Dendritic cell treated with granulocyte-macrophage colony-stimulating factor and Interleukin-4, amounts not matched to agents 40 ng/mL and 50 ng/mL, for 4 days (primary cell): ENCODE measurements around the gene SLC7A4.

Experiments used
- H3K27ac Mint-ChIP-seq: one replicate; pipeline ENCODE4 v1.8.0; 2022; ENCODE audit warnings: mild to moderate bottlenecking, mixed read lengths
- H3K27me3 Mint-ChIP-seq: one replicate; pipeline ENCODE4 v1.8.0; 2022; ENCODE audit warnings: mild to moderate bottlenecking, mixed read lengths
- H3K36me3 Mint-ChIP-seq: one replicate; pipeline ENCODE4 v1.8.0; 2022; ENCODE audit warnings: low read depth, mixed read lengths
- H3K4me1 Mint-ChIP-seq: one replicate; pipeline ENCODE4 v1.8.0; 2022; ENCODE audit warnings: low read depth, mixed read lengths
- H3K4me3 Mint-ChIP-seq: one replicate; pipeline ENCODE4 v1.8.0; 2022; ENCODE audit warnings: mild to moderate bottlenecking, moderate library complexity, mixed read lengths
- H3K9me3 Mint-ChIP-seq: one replicate; pipeline ENCODE4 v1.8.0; 2022; ENCODE audit warnings: mixed read lengths
- intact Hi-C: fragments of 100-400 bp; cut with micrococcal nuclease; formaldehyde crosslinking; loops from one replicate; pipeline ENCODE4 v1.15.0; 2022

The SLC7A4 gene

DNA sequence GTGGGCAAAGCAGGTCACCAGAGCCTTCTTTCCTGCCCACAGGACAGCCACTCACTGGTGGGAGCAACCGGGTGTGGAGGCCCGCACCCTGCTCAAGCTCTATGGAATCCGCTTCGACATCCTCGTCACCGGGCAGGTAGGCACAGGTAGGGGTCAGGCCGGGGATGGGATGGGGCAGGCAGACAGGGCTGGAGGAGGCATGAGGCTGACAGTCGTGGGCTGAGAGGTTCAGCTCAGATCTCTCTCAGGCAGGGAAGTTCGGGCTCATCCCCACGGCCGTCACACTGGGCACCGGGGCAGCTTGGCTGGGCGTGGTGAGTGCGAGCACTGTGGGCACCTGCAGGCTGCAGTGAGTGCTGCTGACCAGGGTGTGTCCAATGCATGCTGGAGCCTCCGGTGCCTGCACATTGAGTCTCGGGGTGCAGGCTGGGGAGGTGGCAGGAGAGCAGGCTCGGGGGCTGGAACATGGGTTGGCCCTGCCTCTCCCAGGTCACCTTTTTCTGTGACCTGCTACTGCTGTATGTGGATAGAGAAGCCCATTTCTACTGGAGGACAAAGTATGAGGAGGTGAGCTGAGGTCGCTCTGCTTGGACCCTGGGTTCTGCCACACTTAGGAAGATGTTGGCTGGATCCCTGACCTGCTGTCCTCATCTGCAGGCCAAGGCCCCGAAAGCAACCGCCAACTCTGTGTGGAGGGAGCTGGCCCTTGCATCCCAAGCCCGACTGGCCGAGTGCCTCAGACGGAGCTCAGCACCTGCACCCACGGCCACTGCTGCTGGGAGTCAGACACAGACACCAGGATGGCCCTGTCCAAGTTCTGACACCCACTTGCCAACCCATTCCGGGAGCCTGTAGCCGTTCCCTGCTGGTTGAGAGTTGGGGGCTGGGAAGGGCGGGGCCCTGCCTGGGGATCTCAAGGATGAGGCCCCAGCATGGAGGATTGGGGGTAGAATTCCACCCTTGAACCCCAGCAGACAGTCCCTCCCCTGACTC is 6.3 kb downstream of the SLC7A4 start:
- Mint-ChIP-seq H3K4me1 (no peaks in the 10 kb centered on the region), H3K27me3 (peaks cover 18% of the 10 kb centered on the region), H3K4me3 (no peak overlapping the region), H3K27ac (no peak overlapping the region), H3K36me3 (no peaks in the 10 kb centered on the region), H3K9me3 (no peaks in the 10 kb centered on the region)
- intact Hi-C loops, result no loop called here

DNA sequence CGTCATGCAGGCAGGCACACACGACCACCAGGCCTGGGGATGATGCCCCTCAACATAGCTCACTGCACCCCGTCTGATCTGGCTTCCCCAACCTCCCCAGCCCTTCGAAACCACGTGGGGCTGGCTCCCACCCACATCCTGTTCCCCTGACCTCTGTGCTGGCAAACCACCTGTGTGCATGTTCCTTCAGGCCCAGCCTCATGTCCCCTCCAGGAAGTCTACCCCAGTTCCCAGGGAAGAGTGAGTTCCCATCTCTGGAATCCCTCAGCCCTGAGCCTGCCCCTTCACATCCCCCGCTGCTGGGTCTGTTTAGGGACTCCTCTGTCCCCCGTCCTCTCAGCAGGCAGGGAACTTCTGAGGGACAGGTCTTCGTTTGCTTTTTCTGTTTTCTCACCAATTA is 7.1 kb downstream of the SLC7A4 start:
- Mint-ChIP-seq H3K4me3 (no peak overlapping the region), H3K36me3 (no peaks in the 10 kb centered on the region), H3K27ac (no peak overlapping the region), H3K9me3 (no peaks in the 10 kb centered on the region), H3K27me3 (peaks cover 13% of the 10 kb centered on the region), H3K4me1 (no peaks in the 10 kb centered on the region)
- intact Hi-C loops, result no loop called here

DNA sequence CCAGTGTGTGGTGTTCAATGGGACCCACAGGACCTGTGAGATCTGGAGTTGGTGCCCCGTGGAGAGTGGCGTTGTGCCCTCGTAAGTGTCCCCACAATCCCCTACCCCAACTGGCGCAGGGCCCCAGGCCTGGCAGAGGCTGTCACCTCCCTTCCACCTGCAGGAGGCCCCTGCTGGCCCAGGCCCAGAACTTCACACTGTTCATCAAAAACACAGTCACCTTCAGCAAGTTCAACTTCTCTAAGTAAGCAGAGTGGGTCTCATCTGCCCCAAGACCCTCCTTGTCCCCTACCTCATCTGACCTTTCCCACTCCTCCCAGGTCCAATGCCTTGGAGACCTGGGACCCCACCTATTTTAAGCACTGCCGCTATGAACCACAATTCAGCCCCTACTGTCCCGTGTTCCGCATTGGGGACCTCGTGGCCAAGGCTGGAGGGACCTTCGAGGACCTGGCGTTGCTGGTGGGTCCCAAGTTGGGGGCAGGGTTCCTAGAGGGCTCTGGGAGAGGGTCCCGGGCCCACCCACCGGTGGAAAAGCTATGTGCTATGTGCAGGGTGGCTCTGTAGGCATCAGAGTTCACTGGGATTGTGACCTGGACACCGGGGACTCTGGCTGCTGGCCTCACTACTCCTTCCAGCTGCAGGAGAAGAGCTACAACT is 9.3 kb downstream of the SLC7A4 start:
- Mint-ChIP-seq H3K36me3 (no peaks in the 10 kb centered on the region), H3K4me3 (no peak overlapping the region), H3K4me1 (no peaks in the 10 kb centered on the region), H3K9me3 (no peaks in the 10 kb centered on the region), H3K27me3 (peaks cover 19% of the 10 kb centered on the region), H3K27ac (peak overlapping the region; percentile 7)
- intact Hi-C loops, result no loop called here

DNA sequence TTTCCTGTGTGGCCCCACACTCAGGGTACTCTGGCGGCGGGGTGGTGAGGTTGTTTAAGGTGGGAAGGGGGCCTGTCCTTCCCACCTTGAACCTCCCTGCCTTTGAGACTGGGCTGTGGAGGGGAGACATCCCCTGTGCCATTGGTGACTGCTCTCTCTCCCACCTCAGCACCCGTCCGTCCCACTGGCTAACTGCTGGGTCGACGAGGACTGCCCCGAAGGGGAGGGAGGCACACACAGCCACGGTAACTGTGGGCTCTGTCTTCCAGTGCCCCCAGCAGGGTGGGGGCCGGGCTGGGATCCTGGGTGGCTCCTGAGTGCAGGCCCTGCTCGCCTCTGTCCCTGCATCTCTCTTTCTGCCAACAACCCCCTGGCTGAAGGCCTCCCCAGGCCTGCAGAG is 9.9 kb downstream of the SLC7A4 start:
- Mint-ChIP-seq H3K27me3 (peaks cover 21% of the 10 kb centered on the region), H3K36me3 (no peaks in the 10 kb centered on the region), H3K4me1 (no peaks in the 10 kb centered on the region), H3K27ac (peak overlapping the region; percentile 7), H3K9me3 (no peaks in the 10 kb centered on the region), H3K4me3 (no peak overlapping the region)
- intact Hi-C loops, result no loop called here

DNA sequence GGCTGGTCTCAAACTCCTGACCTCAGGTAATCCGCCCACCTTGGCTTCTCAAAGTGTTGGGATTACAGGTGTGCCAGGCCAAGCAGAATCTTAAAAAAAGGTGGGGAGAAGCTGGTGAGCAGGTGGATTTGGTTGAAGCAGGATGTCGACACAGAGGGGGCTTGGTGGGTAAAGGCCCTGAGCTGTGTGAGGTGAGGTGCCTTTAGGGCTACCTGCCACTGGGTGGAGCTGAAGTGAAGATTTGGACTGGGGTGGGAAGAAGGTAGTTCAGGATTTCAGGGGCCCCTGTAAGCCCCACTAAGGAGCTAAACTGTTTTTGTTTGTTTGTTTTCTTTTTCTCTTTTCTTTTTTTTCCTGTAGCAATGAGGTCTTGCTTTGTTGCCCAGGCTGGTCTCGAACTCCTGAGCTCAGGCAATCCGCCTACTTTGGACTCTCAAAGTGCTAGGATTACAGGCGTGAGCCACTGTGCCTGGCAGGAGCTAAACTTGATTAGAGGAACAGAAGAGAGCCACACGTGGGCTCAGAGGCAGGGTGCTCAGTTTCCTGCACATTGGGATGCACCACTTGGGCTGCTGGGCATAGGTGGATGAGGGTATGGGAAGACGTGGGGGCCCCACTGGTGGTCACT is 11.4 kb downstream of the SLC7A4 start:
- Mint-ChIP-seq H3K27ac (no peak overlapping the region), H3K27me3 (peaks cover 34% of the 10 kb centered on the region), H3K9me3 (no peaks in the 10 kb centered on the region), H3K36me3 (no peaks in the 10 kb centered on the region), H3K4me3 (no peak overlapping the region), H3K4me1 (no peaks in the 10 kb centered on the region)
- intact Hi-C loops, result no loop called here

DNA sequence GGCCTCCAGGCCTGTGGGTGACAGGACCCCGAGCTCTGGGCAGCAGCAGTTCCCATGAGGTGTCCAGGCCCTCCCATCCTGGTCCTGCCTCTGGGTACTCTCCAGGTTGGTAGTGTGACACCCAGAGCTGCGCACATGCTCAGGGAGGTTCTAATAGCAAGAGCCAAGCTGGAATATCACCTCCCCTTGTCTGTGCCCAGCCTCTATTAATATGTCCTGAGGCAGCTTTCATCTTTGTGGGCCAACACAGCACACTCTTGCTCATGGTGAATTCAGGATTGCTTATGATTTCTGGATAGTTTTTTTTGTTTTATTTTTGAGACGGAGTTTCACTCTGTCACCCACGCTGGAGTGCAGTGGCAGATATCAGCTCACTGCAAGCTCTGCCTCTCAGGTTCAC is 14.0 kb downstream of the SLC7A4 start:
- Mint-ChIP-seq H3K27ac (no peak overlapping the region), H3K4me1 (peaks cover 18% of the 10 kb centered on the region), H3K36me3 (no peaks in the 10 kb centered on the region), H3K9me3 (no peaks in the 10 kb centered on the region), H3K27me3 (peaks cover 51% of the 10 kb centered on the region), H3K4me3 (no peak overlapping the region)
- intact Hi-C loops, result no loop called here

DNA sequence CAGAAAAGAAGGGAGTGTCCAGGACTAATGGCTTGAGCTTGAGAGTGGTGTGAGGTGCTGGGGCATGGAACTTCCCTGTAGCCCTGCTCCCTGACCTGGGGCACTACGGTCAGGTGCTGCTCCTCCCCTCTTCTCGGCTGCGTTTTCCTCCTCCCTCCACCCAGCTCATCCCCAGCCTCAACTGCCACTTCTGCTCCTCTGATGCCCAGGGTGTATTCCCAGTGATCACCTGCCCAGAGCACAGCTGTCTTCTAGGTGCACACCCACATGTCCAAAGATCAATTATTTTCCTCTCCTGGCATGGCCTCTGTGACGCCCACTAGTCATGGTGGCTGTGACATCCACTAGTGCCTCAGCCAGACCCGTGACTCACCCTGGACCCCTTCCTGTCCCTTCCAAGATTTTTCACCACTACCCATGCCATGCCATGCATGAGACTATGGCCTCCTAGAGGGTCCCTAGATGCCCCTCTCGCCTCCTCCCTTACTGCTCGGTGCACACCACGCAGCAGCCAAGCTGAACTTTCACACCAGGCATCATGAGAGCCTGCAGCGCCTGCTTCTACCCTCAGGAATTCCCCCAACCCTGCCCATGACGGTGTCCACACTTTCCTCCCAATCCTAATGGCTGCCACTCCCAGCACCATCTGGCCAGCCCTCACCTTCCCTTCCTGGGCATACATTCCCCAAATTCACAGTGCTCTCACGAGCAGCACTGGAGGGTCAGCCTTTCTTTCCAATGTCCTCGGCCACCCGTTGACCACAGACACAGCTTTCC is 15.5 kb downstream of the SLC7A4 start:
- no peak overlapping the region for H3K27ac Mint-ChIP-seq
- H3K4me1 Mint-ChIP-seq, result peaks cover 18% of the 10 kb centered on the region
- no peak overlapping the region for H3K4me3 Mint-ChIP-seq
- no peaks in the 10 kb centered on the region for H3K36me3 Mint-ChIP-seq
- peaks cover 52% of the 10 kb centered on the region for H3K27me3 Mint-ChIP-seq
- intact Hi-C loops, result no loop called here
- no peaks in the 10 kb centered on the region for H3K9me3 Mint-ChIP-seq

DNA sequence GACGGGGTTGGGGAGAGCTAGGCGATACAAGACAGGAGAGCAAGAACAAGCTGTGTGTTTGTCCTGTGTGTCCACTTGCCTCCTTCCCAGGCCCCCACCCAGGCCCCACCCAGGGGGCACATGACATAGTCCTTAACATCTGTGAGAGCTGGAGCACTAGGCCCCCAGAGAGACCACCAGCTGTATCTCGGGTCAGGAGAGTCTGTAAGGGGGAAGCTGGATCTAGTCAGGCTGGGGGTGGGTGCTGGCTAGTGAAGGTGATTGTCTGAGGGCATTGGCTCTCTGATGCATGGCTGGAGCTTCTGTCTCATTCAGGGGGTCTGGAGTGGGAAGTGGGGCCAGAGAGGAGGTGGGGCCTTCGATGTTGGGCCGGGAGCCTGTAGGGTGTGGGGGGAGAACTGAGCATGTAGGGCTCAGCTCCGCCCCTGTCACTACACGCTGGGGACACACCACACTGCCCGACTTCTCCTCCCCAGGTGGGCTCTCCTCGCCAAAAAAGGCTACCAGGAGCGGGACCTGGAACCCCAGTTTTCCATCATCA is 16.8 kb downstream of the SLC7A4 start:
- Mint-ChIP-seq H3K9me3 (no peaks in the 10 kb centered on the region), H3K27me3 (peaks cover 50% of the 10 kb centered on the region), H3K27ac (peak overlapping the region; percentile 81), H3K4me3 (peak overlapping the region; percentile 71), H3K36me3 (no peaks in the 10 kb centered on the region), H3K4me1 (peaks cover 18% of the 10 kb centered on the region)
- intact Hi-C loops, result no loop called here

DNA sequence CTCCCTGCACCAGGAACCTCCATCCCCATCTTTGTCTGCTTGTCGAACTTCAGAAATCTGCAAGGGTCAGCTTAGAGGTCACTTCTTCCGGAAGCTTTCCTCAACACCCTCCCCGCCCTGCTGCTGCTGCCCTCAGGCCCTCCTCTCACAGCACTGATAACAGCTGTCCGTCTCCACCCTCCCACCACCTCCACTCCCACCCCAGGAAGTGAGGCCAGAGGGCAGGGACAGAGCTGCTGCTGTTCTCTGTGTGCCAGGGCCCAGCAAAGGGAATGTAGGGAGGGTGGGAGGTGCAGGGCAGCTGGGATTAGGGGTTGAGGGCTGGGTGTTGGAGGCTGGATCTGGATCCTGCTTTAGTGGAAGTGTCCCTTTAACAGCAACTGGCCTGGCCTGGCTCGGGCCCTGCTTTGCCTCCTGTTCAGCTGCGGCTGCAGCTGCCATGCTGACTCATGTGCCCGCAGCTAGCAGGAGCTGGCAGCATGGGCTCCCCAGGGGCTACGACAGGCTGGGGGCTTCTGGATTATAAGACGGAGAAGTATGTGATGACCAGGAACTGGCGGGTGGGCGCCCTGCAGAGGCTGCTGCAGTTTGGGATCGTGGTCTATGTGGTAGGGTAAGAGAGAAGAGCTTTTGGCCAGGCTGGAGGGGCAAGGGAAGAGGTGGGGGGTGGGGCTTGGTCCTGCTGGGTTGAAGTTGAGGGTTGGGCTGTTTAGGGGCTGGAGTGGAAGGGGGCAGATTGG is 17.5 kb downstream of the SLC7A4 start, which contains the start of gene P2RX6:
Gene P2RX6, plus strand, starts transcription at position 440 of the 740 bp plus-strand sequence. Its CDS starts 10 bp downstream, at position 450.
- H3K4me1 Mint-ChIP-seq, result peaks cover 18% of the 10 kb centered on the region
- H3K9me3 Mint-ChIP-seq, result no peaks in the 10 kb centered on the region
- no peaks in the 10 kb centered on the region for H3K36me3 Mint-ChIP-seq
- H3K4me3 Mint-ChIP-seq, result peak within 1 kb of the TSS; percentile 71
- peaks cover 46% of the 10 kb centered on the region for H3K27me3 Mint-ChIP-seq
- intact Hi-C loops, result no loop called here
- H3K27ac Mint-ChIP-seq, result peak within 1 kb of the TSS; percentile 81

DNA sequence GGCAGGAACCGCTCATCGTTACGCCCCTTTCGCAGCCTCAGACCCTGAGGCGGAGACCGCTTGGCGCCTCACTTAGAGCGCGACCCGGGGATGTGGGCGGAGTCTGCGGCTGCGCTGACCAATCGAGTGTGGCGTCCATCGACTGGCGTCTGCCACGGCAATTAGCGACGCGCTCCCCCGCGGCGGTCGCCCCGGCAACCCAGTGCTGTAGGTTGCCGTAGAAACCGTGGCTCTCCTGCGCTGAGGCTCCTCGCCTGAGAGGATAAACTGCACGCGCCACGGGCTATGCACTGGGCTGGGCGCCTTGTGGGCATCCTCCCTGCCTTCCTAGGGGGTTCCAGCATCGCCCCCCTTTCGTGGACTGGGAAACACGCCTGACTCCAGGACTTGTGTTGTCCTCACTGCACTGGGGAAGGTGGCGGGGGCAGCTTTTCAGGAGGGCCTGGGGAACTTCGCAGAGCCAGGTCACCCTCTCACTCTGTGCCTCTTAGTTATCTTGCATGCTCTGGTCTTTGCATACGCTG is 18.1 kb downstream of the SLC7A4 start:
- H3K4me3 Mint-ChIP-seq, result peak overlapping the region; percentile 71
- intact Hi-C loops, result no loop called here
- peak overlapping the region; percentile 81 for H3K27ac Mint-ChIP-seq
- H3K9me3 Mint-ChIP-seq, result no peaks in the 10 kb centered on the region
- H3K27me3 Mint-ChIP-seq, result peaks cover 43% of the 10 kb centered on the region
- H3K36me3 Mint-ChIP-seq, result no peaks in the 10 kb centered on the region
- H3K4me1 Mint-ChIP-seq, result peaks cover 18% of the 10 kb centered on the region

DNA sequence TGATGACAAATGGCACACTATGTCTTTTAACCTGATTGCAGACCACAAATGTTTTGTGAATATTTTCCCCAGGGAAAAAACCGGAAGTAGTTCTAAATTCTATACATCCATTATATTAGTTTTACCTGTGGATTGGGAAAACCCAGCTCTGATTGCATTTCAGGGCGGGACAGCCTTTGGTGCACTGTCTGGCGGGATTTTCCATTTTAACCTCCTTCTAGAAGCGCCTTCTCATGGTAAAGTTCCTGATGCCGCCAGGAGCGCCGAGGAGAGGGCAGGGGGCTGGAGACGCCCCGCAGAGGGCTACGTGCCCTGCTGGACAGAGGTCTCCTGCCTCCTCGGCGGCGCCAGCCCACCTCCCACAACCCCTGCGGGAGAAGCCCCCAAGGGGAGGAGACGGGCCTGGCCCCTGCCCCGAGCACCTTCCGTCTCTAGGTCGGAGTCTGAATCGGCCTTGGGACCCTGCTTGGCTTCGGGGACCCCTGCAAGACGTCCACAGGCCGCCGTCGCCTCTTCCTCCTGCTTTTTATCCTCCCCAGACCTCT is 18.6 kb downstream of the SLC7A4 start:
- peak overlapping the region; percentile 81 for H3K27ac Mint-ChIP-seq
- peaks cover 18% of the 10 kb centered on the region for H3K4me1 Mint-ChIP-seq
- intact Hi-C loops, result no loop called here

More for the DNA sequence above, 18.6 kb downstream of the SLC7A4 start:
- Mint-ChIP-seq H3K27me3 (peaks cover 38% of the 10 kb centered on the region), H3K4me3 (peak overlapping the region; percentile 71), H3K9me3 (no peaks in the 10 kb centered on the region), H3K36me3 (no peaks in the 10 kb centered on the region)
